Heart left ventricle (tissue), 13 donors: ENCODE results near the gene CD80.

Source experiments
- CTCF ChIP-seq, 12 donors: fragments of 200-600 bp; sonication (generic) in 4 of 12; IDR thresholded peaks; one replicate each; pipeline versions ENCODE4 v1.5.0 to v1.8.0; 2018 to 2022; ENCODE audit warnings: antibody characterized with exemption in 12 of 12, mild to moderate bottlenecking in 5 of 12
- POLR2A ChIP-seq, 2 donors: fragments of 450-650 bp; IDR thresholded peaks; one replicate each; pipeline ENCODE4 v1.6.1; 2017; ENCODE audit warnings: antibody characterized with exemption in 2 of 2, mild to moderate bottlenecking in 2 of 2, moderate library complexity in 2 of 2
- donor health status: ischemic (EF 13 %, LVEDD 7.1; RV severe dilation, severe dysfunction).
- donor health status: DM: no; HTN: yes; CAD: no.
- donor health status: DM: no; HTN: no; CAD: no.
- donor health status: ischemic (EF 25% LVEDD 6.9; RV normal size, moderate dysfunction).
- donor health status: ischemic (EF 25% LVEDD 5.7; RV mildly dilated, moderate dysfunction).
- donor health status: ischemic (EF 35%, LVEDD 5.7; RV mildly dilated, moderate dysfunction).
- donor health status: nonischemic (EF 11% LVEDD 7.7; RV severe dilation, severe dysfunction).
- donor health status: DM: yes; HTN: yes; CAD: no.
- donor health status: PGD.
- donor health status: ischemic (EF 29% LVEDD 5.4; RV normal size, mild dysfunction).
- donor health status: nonischemic (EF 23%, LVEDD 6.1; RV moderate dilation, normal function).

DNA sequence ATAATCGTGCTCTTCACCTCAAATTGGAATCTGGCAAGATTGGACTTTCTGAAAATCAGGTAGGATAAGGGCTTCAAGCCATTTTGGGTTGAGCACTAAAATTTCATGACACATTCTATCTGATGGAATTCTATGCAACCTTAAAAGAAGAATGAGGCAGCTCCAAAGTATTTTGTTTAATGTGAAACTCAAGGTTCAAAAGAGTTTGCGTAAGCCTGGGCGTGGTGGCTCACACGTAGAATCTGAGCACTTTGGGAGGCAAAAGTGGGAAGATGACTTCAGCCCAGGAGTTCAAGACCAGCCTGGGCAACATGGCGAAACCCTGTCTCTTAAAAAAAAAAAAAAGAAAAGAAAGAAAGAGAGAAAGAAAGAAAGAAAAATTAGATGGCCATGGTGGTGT is 34.7 kb upstream of the CD80 start:
- TF ChIP-seq CTCF (IDR thresholded peaks at IDR 0.05) (no peak), POLR2A (IDR thresholded peaks at IDR 0.05) (no peak)
